Spleen (tissue), 11 donors: ENCODE data around the gene UXS1. TPM values are rescaled to one million over a fixed set of nuclear protein-coding genes. Genes with fewer than 3 reads are reported as not detected.

Source experiments
- DNase-seq: peaks from one replicate; pipeline ENCODE4 v3.0.0-alpha.2; 2020
- H3K27ac ChIP-seq, 8 donors: fragments of 200-600 bp; sonication (generic) in 7 of 8; 1 replicate in 4 of 8; 2 replicates in 4 of 8; pipeline versions ENCODE4 v1.5.0 to v1.8.0; 2016 to 2021; ENCODE audit warnings: inconsistent platforms in 4 of 8, mild to moderate bottlenecking in 4 of 8, moderate library complexity in 1 of 8
- H3K27me3 ChIP-seq, 7 donors: fragments of 200-600 bp; sonication (generic) in 6 of 7; replicated peaks in 1 of 7; 1 replicate in 4 of 7; 2 replicates in 3 of 7; pipeline versions ENCODE4 v1.5.0 to v1.8.0; 2016 to 2021; ENCODE audit warnings: inconsistent platforms in 3 of 7, mild to moderate bottlenecking in 1 of 7
- H3K36me3 ChIP-seq, 6 donors: fragments of 200-600 bp; sonication (generic) in 5 of 6; 1 replicate in 4 of 6; 2 replicates in 2 of 6; pipeline versions ENCODE4 v1.5.0 to v1.8.0; 2016 to 2021; ENCODE audit warnings: inconsistent platforms in 2 of 6
- H3K4me1 ChIP-seq, 6 donors: fragments of 200-600 bp; sonication (generic) in 5 of 6; 1 replicate in 3 of 6; 2 replicates in 3 of 6; pipeline versions ENCODE4 v1.5.0 to v1.8.0; 2016 to 2021; ENCODE audit warnings: inconsistent platforms in 3 of 6
- H3K4me3 ChIP-seq, 8 donors: fragments of 200-600 bp; sonication (generic) in 7 of 8; 1 replicate in 4 of 8; 2 replicates in 4 of 8; pipeline versions ENCODE4 v1.5.0 to v1.8.0; 2016 to 2021; ENCODE audit warnings: inconsistent platforms in 4 of 8, mild to moderate bottlenecking in 4 of 8, moderate library complexity in 2 of 8
- H3K9me3 ChIP-seq, 8 donors: fragments of 200-600 bp; sonication (generic) in 7 of 8; 1 replicate in 4 of 8; 2 replicates in 4 of 8; pipeline versions ENCODE4 v1.5.0 to v1.8.0; 2016 to 2021; ENCODE audit warnings: inconsistent platforms in 4 of 8
- CTCF ChIP-seq, 11 experiments: fragments of 200-600 bp in 7 of 11; fragments of 450-650 bp in 4 of 11; sonication (generic) in 4 of 11; IDR thresholded peaks in 8 of 11; conservative IDR thresholded peaks in 3 of 11; 1 replicate in 7 of 11; 2 replicates in 4 of 11; pipeline versions ENCODE4 v1.4.0 to v1.8.0; 2016 to 2021; ENCODE audit warnings: antibody characterized with exemption in 11 of 11, inconsistent platforms in 4 of 11, mild to moderate bottlenecking in 1 of 11
- POLR2A ChIP-seq, 3 donors: fragments of 450-650 bp; IDR thresholded peaks; one replicate each; pipeline ENCODE4 v1.5.1; 2017; ENCODE audit warnings: antibody characterized with exemption in 3 of 3, mild to moderate bottlenecking in 1 of 3
- POLR2AphosphoS5 ChIP-seq, 3 donors: sonication (generic); formaldehyde crosslinking; IDR thresholded peaks; one replicate each; pipeline ENCODE4 v1.5.1; 2017; ENCODE audit warnings: antibody characterized with exemption in 3 of 3
- WGBS, 5 donors: extraction: QIAGEN DNeasy Blood & Tissue Kit in 3 of 5; methylation state at CpG; one replicate each; pipeline versions ENCODE4 v1.1.5 to v1.1.7; 2013 to 2018; 5-methylcytosine and 5-hydroxymethylcytosine counted together
- intact Hi-C: fragments of 100-400 bp; cut with DNase I; formaldehyde crosslinking; loops from one replicate; pipeline ENCODE4 v1.15.0; 2023; ENCODE audit warnings: low total_unique reads
- polyA plus RNA-seq, 3 donors: library from polyadenylated mRNA; stranded (reverse); fragments of 200-250 nt; gene quantifications; one replicate each; pipeline ENCODE4 v1.2.1, GENCODE V29; 2013
- total RNA-seq, 7 donors: library from RNA; depleted of rRNA in 3 of 7; stranded (reverse); fragments of >200 nt in 3 of 7; fragmentation: NEBNext Ultra II Directional in 4 of 7; extraction: Animal tissue kit (Norgen Biotek cat#: 25700) in 4 of 7; gene quantifications; one replicate each; pipeline versions ENCODE4 v1.1.0 to v1.2.1, GENCODE V29; 2016 to 2021
- donor health status: healthy with polysubstance abuse.
- donor health status: DM: no; HTN: no; CAD: no; lungs with moderate emphysema.
- donor health status: DM: no; HTN: no; CAD: no.
- donor health status: Bipolar disorder and iron deficiency.
- donor health status: healthy.
- donor health status: DM: no; HTN: no; CAD: no.
- donor health status: DM: yes; HTN: yes; CAD: no.

Gene UXS1
- total and polyA plus RNA-seq, 10 donors = 9.5 to 60.1 (median 40.3) TPM

- Histone ChIP-seq H3K9me3 (peaks cover 0 to 25% (median 20%) of the 10 kb centered on the region in 8 donors), H3K4me3 (peak overlapping the region in 1 of 8 donors; percentile 65), H3K4me1 (peaks cover 7 to 69% (median 28%) of the 10 kb centered on the region in 6 donors), H3K27me3 (no peaks in the 10 kb centered on the region), H3K36me3 (peaks cover 0 to 71% (median 13%) of the 10 kb centered on the region in 6 donors), H3K27ac (peak overlapping the region in 4 of 8 donors; percentile 82 to 92 (median 86))
- TF ChIP-seq CTCF (IDR thresholded peaks at IDR 0.05 in 8 of 11, conservative IDR thresholded peaks at IDR 0.05 in 3 of 11) = no peak
- no peak for TF ChIP-seq POLR2AphosphoS5 (IDR thresholded peaks at IDR 0.05)
- TF ChIP-seq POLR2A (IDR thresholded peaks at IDR 0.05) = no peak
- no peak for DNase-seq
- 85 to 90% (median 86%) methylated on average over 4 of the region's 4 CpGs for WGBS, 5 donors
- intact Hi-C loops = no loop called here
Observed at GRCh38 chr2:106158131-106158530, 36.0 kb downstream of the UXS1 start.

- peaks cover 0 to 73% (median 11%) of the 10 kb centered on the region in 6 donors for H3K36me3 ChIP-seq
- peaks cover 0 to 32% (median 25%) of the 10 kb centered on the region in 8 donors for H3K9me3 ChIP-seq
- no peak overlapping the region for H3K4me3 ChIP-seq
- whole genome bisulfite sequencing, 5 donors = 90 to 96% (median 95%) methylated on average over 3 of the region's 3 CpGs
- peaks cover 7 to 62% (median 27%) of the 10 kb centered on the region in 6 donors for H3K4me1 ChIP-seq
- no peaks in the 10 kb centered on the region for H3K27me3 ChIP-seq
- TF ChIP-seq CTCF (IDR thresholded peaks at IDR 0.05 in 8 of 11, conservative IDR thresholded peaks at IDR 0.05 in 3 of 11) (no peak), POLR2A (IDR thresholded peaks at IDR 0.05) (no peak), POLR2AphosphoS5 (IDR thresholded peaks at IDR 0.05) (no peak)
- no peak for DNase-seq
- intact Hi-C loops = no loop called here
- H3K27ac ChIP-seq = peak overlapping the region in 1 of 8 donors; percentile 34
Observed at GRCh38 chr2:106157416-106157815, 36.7 kb downstream of the UXS1 start.

GRCh38 chr2:106156305-106157296 is 37.5 kb downstream of the UXS1 start:
- DNase-seq = no peak
- Histone ChIP-seq H3K4me3 (no peak overlapping the region), H3K4me1 (peaks cover 7 to 53% (median 20%) of the 10 kb centered on the region in 6 donors), H3K27ac (no peak overlapping the region), H3K36me3 (peaks cover 0 to 73% (median 11%) of the 10 kb centered on the region in 6 donors), H3K27me3 (no peaks in the 10 kb centered on the region), H3K9me3 (peaks cover 0 to 32% (median 25%) of the 10 kb centered on the region in 8 donors)
- no peak for TF ChIP-seq POLR2A (IDR thresholded peaks at IDR 0.05)
- intact Hi-C loops = no loop called here
- WGBS, 5 donors = 81 to 86% (median 84%) methylated on average over 10 of the region's 10 CpGs

GRCh38 chr2:106153781-106154180 is 40.3 kb downstream of the UXS1 start:
- no peak for DNase-seq
- TF ChIP-seq CTCF (IDR thresholded peaks at IDR 0.05 in 8 of 11, conservative IDR thresholded peaks at IDR 0.05 in 3 of 11) = no peak
- TF ChIP-seq POLR2AphosphoS5 (IDR thresholded peaks at IDR 0.05) = no peak
- intact Hi-C loops = no loop called here
- H3K9me3 ChIP-seq = peaks cover 0 to 32% (median 25%) of the 10 kb centered on the region in 8 donors
- WGBS, 5 donors = 93 to 98% (median 97%) methylated on average over 1 of the region's 1 CpG
- peaks cover 0 to 85% (median 9%) of the 10 kb centered on the region in 6 donors for H3K36me3 ChIP-seq
- peaks cover 0 to 25% (median 0%) of the 10 kb centered on the region in 6 donors for H3K4me1 ChIP-seq
- no peak overlapping the region for H3K27ac ChIP-seq
- no peaks in the 10 kb centered on the region for H3K27me3 ChIP-seq
- H3K4me3 ChIP-seq = no peak overlapping the region
